ENCODE data around the gene SMIM14.
"Not testable (repeated sequence)": the region's sequence is repeated elsewhere in the genome, so short reads cannot be mapped to it uniquely, and the experiment has no call there.

The SMIM14 gene

GRCh38 chr4:39591290-39591689 lies 47.4 kb downstream of the SMIM14 start:
- no peak for DNase-seq

- no peak for DNase-seq
Measured at GRCh38 chr4:39587881-39588280, 50.8 kb downstream of the SMIM14 start.

GRCh38 chr4:39574946-39575345 lies 63.7 kb downstream of the SMIM14 start:
- DNase-seq, result no peak

DNA sequence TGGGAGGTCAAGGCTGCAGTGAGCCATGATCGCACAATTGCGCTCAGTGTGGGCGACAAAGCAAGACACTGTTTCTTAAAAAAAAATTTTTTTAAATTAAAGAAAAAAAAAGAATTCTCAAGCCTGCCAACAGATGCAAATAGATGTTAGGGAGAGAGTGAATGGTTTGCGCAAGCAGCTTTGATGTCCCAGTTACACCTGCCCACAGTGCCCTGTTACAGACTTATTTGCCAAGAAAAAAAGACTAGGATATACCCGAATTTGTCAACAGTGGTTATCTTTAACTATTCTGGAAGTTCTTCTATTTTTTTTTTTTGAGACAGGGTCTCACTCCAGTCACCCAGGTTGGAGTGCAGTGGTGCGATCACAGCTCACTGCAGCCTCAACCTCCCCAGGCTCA lies 67.2 kb downstream of the SMIM14 start:
- no peak for DNase-seq

- DNase-seq, result no peak
Measured at GRCh38 chr4:39571054-39571453, 67.6 kb downstream of the SMIM14 start.

DNA sequence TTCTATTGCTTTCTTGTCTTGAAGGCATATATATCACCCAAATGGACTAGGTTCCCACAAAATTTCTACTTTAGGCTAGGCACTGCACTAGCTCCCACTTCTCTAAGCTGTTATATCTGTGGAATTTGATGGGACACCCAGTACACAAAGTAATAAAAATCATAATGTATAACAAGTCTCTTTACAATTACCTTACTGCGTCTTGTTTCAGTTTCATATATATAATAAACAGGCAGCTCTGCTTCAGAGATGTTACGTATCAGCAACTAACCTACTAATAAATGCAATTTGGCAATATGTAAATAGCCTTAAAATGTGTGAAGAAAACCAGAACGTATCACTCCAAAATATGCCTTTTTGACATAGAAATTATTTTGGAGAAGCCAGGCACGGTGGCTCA lies 69.5 kb downstream of the SMIM14 start:
- DNase-seq, result no peak

DNA sequence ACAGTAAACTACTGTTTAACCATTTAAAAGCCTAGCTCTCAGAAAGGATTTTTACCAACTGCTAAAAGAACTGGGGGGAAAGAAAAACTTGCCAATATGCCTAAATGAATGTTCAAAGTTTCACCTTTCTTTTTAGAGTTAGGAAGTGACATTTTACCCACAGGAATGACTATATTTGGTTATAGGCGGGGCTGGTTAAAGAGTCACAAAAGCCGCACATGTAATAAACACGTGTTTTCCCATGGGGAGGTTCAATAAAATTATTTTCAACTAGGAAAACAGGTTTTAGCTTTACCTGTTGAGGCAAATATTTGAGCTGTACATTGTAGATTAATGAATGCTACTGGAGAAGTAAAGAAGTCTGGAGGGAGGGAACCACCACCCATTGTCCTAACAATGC lies 69.9 kb downstream of the SMIM14 start:
- peak; percentile 4 for DNase-seq

DNA sequence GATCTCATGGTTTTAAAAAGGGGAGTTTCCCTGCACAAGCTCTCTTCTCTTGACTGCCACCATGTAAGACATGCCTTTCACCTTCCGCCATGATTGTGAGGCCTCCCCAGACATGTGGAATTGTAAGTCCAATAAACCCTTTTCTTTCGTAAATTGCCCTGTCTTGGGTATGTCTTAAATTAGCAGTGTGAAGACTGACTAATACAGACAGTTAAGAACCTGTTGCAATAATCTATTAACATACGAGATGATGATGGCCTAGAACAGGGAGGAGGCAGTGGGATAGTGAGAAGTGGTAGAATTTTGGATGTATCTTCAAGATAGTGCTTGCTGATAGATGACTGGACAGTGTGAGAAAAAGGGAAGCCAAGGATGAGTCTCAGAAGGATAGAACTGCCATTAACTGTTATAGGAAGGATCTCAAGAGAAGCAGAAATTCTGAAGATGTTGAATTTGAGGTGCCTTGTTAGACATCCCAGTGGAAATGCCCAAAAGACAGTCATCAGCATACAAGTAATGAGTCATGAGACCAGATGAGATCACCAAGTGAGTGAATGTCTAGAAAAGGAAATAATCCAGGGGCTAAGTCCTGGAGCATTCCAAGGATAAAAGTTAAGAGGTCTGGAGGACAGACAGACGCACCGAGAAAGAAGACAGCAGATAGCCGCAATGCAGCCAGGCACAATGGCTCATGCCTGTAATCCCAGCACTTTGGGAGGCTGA lies 72.6 kb downstream of the SMIM14 start:
- no peak for DNase-seq

DNA sequence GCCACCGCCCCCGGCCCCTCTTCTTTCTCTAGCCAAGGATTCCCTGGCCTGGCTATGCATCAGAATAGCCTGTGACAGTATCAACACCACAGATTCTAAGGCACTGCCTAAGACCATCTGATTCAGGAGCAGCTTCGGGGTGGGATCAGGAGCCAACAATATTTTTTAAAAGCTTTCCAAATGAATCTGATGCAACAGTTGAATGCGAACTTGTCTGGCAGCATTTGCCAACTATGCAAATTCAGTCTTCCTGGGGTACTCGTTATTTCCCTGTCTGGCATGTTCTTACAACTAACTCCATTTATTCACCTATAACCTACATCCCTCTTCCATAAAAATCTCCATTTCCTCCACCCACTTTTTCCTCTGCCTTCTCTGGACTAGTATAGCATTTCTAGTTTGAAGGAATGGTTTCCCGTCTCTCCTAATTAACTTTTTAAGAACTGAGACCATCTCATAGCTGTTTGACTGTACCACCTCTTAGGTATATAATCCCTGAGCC lies 75.3 kb downstream of the SMIM14 start:
- no peak for DNase-seq

DNA sequence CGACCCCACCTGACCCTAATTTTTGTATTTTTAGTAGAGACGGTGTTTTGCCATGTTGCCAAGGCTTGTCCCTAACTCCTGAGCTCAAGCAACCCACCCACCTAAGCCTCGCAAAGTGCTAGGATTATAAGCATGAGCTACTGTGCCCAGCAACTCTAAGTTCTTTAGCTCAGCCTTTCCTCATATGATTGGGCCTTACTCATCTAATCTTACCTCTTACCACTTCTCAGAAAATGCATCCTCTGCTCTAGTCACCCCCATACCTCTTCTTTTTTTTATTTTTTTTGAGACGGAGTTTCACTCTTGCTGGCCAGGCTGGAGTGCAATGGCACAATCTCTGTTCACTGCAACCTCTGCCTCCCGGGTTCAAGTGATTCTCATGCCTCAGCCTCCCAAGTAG lies 75.9 kb downstream of the SMIM14 start:
- no peak for DNase-seq

- DNase-seq, result no peak
Measured at GRCh38 chr4:39559626-39560025, 79.0 kb downstream of the SMIM14 start.

DNA sequence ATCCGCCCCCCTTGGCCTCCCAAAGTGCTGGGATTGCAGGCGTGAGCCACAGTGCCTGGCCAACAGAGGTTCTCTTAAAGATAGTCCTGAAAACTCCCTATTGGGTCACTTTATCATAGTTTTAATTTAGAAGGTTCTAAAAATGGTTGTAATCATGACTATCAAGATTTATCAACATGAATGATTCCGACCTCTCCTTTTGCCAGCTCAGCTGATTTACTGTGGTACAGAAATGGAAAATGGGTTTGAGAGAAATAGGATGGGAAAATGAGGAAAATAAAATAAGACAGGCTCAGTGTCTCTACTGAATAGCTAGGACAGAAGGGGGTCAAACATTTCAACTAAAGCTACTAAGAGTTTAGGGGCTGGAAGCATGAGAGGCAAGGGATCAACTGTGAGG lies 83.2 kb downstream of the SMIM14 start:
- DNase-seq, result no peak

DNA sequence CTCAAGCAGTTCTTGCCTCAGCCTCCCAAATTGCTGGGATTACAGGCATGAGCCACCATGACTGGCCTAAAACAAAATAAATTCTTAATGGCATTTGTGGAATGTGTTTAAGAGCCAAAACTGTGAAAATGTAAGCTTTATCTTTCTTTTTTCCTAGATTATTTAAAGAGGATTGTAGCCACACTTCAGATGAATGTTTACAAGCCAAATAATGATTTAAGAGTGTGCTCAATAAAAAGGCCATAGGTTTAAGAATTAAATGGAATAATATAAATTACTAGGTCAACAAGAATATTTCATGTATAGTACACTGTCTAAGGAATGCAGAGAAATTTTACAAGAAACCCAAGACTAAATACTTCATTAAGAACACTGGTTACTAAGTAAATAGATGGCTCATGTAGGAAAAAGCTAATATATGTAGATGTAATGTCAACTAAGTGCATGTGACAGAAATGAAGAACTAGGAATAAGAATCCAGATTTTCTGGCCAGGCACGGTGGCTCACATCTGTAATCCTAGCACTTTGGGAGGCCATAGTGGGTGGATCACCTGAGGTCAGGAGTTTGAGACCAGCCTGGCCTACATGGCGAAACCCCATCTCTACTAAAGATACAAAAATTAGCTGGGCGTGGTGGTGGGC lies 90.1 kb downstream of the SMIM14 start:
- no peak for DNase-seq

DNA sequence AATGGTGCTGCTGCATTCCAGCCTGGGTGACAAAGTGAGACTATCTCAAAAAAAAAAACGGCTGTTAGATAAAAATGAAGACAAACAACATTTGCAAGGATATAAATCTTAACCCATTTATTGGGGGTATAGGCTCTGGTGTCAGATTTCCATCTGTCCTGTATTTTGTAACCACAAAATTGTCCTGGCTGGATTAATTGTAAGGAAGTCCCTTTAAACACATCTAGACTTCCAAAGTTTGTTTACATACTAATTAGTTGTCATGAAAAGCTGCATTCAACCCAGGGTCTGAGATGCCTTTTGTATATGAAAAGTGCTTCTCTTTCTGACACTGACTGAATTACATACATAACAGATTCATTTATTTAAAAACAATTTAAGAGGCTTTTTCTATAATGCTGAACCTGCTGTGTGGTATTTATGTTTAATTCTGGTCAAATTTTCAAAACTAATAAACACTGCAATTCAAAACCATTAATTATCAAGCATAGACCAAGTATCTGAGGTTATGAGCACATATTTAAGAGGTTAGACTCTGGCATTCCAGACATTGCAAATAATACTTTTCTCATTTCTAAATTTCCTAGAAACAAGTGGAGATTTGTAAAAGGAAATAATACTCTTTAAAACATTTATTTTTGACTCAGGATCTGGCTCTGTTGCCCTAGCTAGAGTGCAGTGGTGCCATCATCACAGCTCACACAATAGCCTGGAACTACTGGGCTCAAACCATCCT lies 93.9 kb downstream of the SMIM14 start:
- DNase-seq, result no peak

DNA sequence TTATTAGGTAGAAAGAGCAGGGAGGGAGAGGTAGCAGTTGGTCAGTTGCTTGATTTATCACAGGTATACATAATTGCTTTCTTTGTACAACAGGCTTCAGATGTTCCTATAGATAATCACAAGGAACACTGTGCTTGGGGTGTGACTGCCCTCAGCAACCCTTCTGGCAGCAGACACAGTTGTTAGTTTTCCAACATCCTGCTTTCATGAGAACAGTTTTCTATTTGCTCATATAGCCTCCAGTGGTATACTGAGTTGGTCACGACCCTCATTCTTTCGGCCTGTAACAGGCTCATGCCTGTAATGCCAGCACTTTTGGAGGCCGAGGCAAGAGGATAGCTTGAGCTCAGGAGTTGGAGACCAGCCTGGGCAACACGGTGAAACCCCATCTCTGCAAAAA lies 94.6 kb downstream of the SMIM14 start:
- DNase-seq, result not testable (repeated sequence)

DNA sequence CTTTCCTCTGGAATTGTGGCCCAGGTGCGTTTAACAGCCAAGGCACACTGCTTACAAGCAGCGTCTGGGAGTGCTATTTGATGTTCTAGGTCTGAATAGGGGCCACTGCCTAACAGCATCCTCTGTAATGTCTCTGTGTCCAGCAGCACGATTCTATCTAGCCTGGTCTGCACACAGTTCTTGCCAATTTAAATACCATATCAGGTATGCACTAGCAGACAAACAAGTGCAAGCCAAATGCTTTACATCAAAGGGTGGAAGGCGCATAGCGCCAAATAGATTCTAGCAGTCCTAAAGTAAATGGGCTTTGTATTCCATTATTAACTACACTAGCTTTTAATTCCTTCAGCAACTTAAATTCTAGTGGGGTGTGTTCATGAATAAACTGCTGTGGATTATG lies 95.6 kb downstream of the SMIM14 start:
- DNase-seq, result no peak

- no peak for DNase-seq
Measured at GRCh38 chr4:39542611-39543012, 96.1 kb downstream of the SMIM14 start.

DNA sequence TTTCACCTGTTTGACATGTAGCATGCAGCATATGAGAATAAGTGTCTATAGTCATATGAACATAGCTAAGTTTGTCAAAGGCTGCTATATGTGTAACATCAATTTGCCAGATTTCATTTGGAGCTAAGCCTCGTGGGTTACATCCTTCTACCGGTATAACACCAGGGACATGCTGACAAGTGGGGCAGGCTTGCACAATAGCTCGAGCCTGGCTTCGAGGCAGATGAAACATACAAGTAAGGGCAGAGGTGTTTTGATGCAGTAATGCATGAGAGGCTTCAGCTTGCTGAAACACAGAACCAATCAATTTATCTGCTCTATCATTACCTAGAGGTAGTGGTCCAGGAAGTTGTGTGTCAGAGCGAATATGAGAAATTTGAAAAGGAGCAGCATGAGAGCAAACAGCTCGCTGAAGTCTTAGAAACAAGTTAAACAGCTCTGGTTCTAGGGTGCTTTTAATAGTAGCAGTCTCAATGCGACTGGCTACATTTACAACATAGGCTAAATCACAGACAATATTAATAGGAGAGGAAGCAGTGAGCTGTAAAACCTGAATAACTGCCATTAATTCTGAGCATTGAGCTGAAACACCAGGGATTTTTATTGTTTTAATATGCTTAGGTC lies 96.6 kb downstream of the SMIM14 start:
- DNase-seq, result no peak

- peak; percentile 24 for DNase-seq
Measured at GRCh38 chr4:39539089-39539611, 99.5 kb downstream of the SMIM14 start.

DNA sequence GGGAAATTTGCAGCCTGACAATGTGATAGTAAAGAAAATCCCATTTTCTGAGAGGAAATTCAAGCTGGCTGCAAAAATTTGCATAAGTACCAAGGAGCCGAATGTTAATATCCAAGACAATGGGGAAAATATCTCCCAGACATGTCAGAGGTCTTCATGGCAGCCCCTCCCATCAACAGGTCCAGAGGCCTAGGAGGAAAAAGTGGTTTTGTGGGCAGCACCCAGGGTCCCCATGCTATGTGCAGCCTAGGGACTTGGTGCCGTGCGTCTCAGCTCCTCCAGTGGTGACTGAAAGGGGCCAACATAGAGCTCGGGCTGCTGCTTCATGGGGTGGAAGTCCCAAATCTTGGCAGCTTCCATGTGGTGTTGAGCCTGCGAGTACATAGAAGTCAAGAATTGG lies 105.1 kb downstream of the SMIM14 start:
- no peak for DNase-seq

DNA sequence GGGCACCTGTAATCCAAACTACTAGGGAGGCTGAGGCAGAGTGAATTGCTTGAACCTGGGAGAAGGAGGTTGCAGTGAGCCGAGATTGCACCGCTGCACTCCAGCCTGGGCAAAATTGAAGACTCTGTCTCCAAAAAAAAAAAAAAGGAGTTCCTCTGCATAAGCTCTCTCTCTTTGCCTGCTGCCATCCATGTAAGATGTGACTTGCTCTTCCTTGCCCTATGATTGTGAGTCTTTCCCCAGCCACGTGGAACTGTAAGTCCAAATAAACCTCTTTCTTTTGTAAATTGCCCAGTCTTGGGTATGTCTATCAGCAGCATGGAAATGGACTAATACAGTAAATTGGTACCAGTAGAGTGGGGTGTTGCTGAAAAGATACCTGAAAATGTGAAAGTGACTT lies 106.4 kb downstream of the SMIM14 start:
- not testable (repeated sequence) for DNase-seq

DNA sequence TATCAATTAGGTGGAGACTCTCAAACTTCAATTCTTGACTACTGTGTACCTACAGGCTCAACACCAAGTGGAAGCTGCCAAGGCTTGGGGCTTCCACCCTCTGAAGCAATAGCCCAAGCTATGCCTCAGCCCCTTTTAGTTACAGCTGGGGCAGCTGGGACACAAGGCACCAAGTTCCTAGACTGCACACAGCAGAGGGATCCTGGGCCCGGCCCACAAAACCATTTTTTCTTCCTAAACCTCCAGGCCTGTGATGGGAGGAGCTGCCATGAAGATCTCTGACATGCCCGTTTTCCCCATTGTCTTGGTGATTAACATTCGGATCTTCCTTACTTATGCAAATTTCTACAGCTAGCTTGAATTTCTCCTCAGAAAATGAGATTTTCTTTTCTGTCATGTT lies 108.0 kb downstream of the SMIM14 start:
- no peak for DNase-seq

DNA sequence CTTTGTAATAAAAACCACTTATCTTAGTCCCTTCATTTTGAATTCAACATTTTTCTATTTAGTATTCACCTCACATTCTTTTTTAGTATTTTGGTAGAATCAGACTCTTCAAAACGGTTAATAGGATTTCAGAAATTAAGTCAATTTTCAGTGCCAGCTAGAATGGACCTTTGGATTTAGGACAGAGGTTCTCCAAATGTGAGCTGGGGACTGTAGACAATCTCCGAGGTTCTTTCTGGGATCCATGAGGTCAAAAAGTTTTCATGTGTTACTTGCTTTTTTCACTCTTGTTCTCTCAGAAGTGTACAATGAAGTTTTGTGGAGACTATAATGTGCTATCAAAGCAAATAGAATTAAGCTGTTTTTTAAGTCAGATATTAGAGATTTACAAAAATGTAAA lies 109.1 kb downstream of the SMIM14 start:
- DNase-seq, result no peak

Measured in eye (tissue), 1 donor.